Neural cell (in vitro differentiated cells): Measurements from ENCODE around the gene ADAMTSL2. TPM values are rescaled to one million over a fixed set of nuclear protein-coding genes. Genes with fewer than 3 reads are reported as not detected.

Experiments used
- H2AFZ ChIP-seq: fragments of 200-600, 300-800 bp; sonication (generic), shearing (Covaris generic); 2 replicates; pipeline ENCODE4 v1.6.0; 2014; ENCODE audit warnings: low read depth, mild to moderate bottlenecking, antibody characterized with exemption, low read length, moderate library complexity
- H3F3A ChIP-seq: fragments of 200-600 bp; shearing (Covaris generic); 2 replicates; pipeline ENCODE4 v1.6.1; 2016; ENCODE audit warnings: mild to moderate bottlenecking, moderate library complexity, mixed read lengths, antibody characterized with exemption, low read length; ENCODE audit not compliant: insufficient read depth, poor library complexity, severe bottlenecking
- H3K27ac ChIP-seq: fragments of 200-600, 300-800 bp; sonication (generic), shearing (Covaris generic); 2 replicates; pipeline ENCODE4 v1.5.1; 2014; ENCODE audit warnings: mild to moderate bottlenecking, low read length, moderate library complexity
- H3K27me3 ChIP-seq: fragments of 300-800, 200-600 bp; sonication (generic), shearing (Covaris generic); 2 replicates; pipeline ENCODE4 v1.6.0; 2014; ENCODE audit warnings: mild to moderate bottlenecking, low read depth, low read length, moderate library complexity; ENCODE audit not compliant: insufficient read depth
- H3K36me3 ChIP-seq: fragments of 300-800, 200-600 bp; sonication (generic), shearing (Covaris generic); 2 replicates; pipeline ENCODE4 v1.5.1; 2014; ENCODE audit warnings: mild to moderate bottlenecking, antibody characterized with exemption, low read length, moderate library complexity; ENCODE audit not compliant: insufficient read depth
- H3K4me2 ChIP-seq: fragments of 300-800, 200-600 bp; sonication (generic), shearing (Covaris generic); 2 replicates; pipeline ENCODE4 v1.6.0; 2014; ENCODE audit warnings: mild to moderate bottlenecking, low read length
- H3K4me3 ChIP-seq: fragments of 300-800, 200-600 bp; sonication (generic), shearing (Covaris generic); 2 replicates; pipeline ENCODE4 v1.5.1; 2014; ENCODE audit warnings: mild to moderate bottlenecking, low read length, moderate library complexity
- H3K79me2 ChIP-seq: fragments of 200-600 bp; shearing (Covaris generic); replicated peaks from 2 replicates; pipeline ENCODE4 v1.6.0; 2014; ENCODE audit warnings: mild to moderate bottlenecking, low read length, moderate library complexity; ENCODE audit not compliant: insufficient read depth
- H3K9ac ChIP-seq: fragments of 300-800, 200-600 bp; sonication (generic), shearing (Covaris generic); 2 replicates; pipeline ENCODE4 v1.6.1; 2016; ENCODE audit warnings: mild to moderate bottlenecking, low read length, mixed read lengths
- H3K9me2 ChIP-seq: fragments of 200-600 bp; shearing (Covaris generic); 2 replicates; pipeline ENCODE4 v1.6.1; 2016; ENCODE audit warnings: mild to moderate bottlenecking, low read length, mixed read lengths; ENCODE audit not compliant: insufficient read depth
- H3K9me3 ChIP-seq: fragments of 200-600, 300-800 bp; sonication (generic), shearing (Covaris generic); 2 replicates; pipeline ENCODE4 v1.6.1; 2016; ENCODE audit warnings: mild to moderate bottlenecking, mixed run types, low read length, moderate library complexity, mixed read lengths
- H4K20me1 ChIP-seq: fragments of 200-600 bp; shearing (Covaris generic); 2 replicates; pipeline ENCODE4 v1.6.1; 2016; ENCODE audit warnings: mild to moderate bottlenecking, mixed run types; ENCODE audit not compliant: insufficient read depth
- CTCF ChIP-seq: fragments of 450-650 bp; IDR thresholded peaks from 2 replicates; pipeline ENCODE4 v1.5.1; 2014; ENCODE audit warnings: antibody characterized with exemption, mild to moderate bottlenecking, moderate library complexity; ENCODE audit not compliant: poor library complexity, severe bottlenecking
- EP300 ChIP-seq: fragments of 450-650 bp; conservative IDR thresholded peaks from 2 replicates; pipeline ENCODE4 v1.6.1; 2014; ENCODE audit warnings: antibody characterized with exemption, mild to moderate bottlenecking, moderate library complexity; ENCODE audit not compliant: poor library complexity, severe bottlenecking
- EZH2 ChIP-seq: fragments of 200-600, 300-800 bp; shearing (Covaris generic), sonication (generic); IDR thresholded peaks from 2 replicates; pipeline ENCODE4 v1.6.1; 2014; ENCODE audit warnings: antibody characterized with exemption, low read length, borderline replicate concordance, mild to moderate bottlenecking; ENCODE audit not compliant: insufficient read depth, poor library complexity, severe bottlenecking
- MXI1 ChIP-seq: fragments of 450-650 bp; conservative IDR thresholded peaks from 2 replicates; pipeline ENCODE4 v1.6.1; 2014; ENCODE audit warnings: antibody characterized with exemption, mild to moderate bottlenecking; ENCODE audit not compliant: poor library complexity, severe bottlenecking
- POLR2AphosphoS5 ChIP-seq: IDR thresholded peaks from 2 replicates; pipeline ENCODE4 v1.6.1; 2012
- RAD21 ChIP-seq: fragments of 450-650 bp; conservative IDR thresholded peaks from 2 replicates; pipeline ENCODE4 v1.6.1; 2014; ENCODE audit warnings: antibody characterized with exemption, mild to moderate bottlenecking, moderate library complexity
- REST ChIP-seq: IDR thresholded peaks from 2 replicates; pipeline ENCODE4 v1.6.1; 2012; ENCODE audit warnings: borderline replicate concordance
- SMC3 ChIP-seq: fragments of 450-650 bp; conservative IDR thresholded peaks from 2 replicates; pipeline ENCODE4 v1.6.1; 2014; ENCODE audit warnings: antibody characterized with exemption, mild to moderate bottlenecking, moderate library complexity; ENCODE audit not compliant: poor library complexity
- TAF1 ChIP-seq: IDR thresholded peaks from 2 replicates; pipeline ENCODE4 v1.6.1; 2012; ENCODE audit warnings: low read depth
- polyA plus RNA-seq: library from polyadenylated mRNA; depleted of rRNA; stranded (reverse); fragments of >200 nt; gene quantifications from 2 replicates; pipeline ENCODE4 v1.2.3, GENCODE V29; 2014

The ADAMTSL2 gene
- polyA plus RNA-seq, 1 donor from 2014 or later: 0.85 TPM

- Histone ChIP-seq H4K20me1 (no peaks in the 10 kb centered on the region), H3K27me3 (no peaks in the 10 kb centered on the region), H3K4me3 (no peak overlapping the region), H3K79me2 (no peaks in the 10 kb centered on the region), H3K27ac (no peak overlapping the region), H3K9me2 (no peaks in the 10 kb centered on the region), H2AFZ (no peak overlapping the region), H3K36me3 (no peaks in the 10 kb centered on the region), H3K9me3 (no peaks in the 10 kb centered on the region), H3K9ac (no peak overlapping the region), H3F3A (no peaks in the 10 kb centered on the region), H3K4me2 (no peak overlapping the region)
- TF ChIP-seq EZH2 (no peak), RAD21 (no peak), MXI1 (no peak), POLR2AphosphoS5 (no peak), TAF1 (no peak), REST (no peak), CTCF (no peak), EP300 (no peak), SMC3 (no peak)
Observed at GRCh38 chr9:133583111-133583510, 48.6 kb downstream of the ADAMTSL2 start.

GRCh38 chr9:133583586-133583985 lies 49.1 kb downstream of the ADAMTSL2 start:
- H3K27me3 ChIP-seq: no peaks in the 10 kb centered on the region
- no peak for TF ChIP-seq REST
- no peak for TF ChIP-seq RAD21
- no peak for TF ChIP-seq TAF1
- TF ChIP-seq SMC3: no peak
- TF ChIP-seq POLR2AphosphoS5: no peak
- no peak for TF ChIP-seq CTCF
- no peak for TF ChIP-seq MXI1
- TF ChIP-seq EZH2: no peak
- no peak for TF ChIP-seq EP300
- no peaks in the 10 kb centered on the region for H3F3A ChIP-seq
- H3K27ac ChIP-seq: no peak overlapping the region
- no peak overlapping the region for H3K9ac ChIP-seq
- H2AFZ ChIP-seq: no peak overlapping the region
- H3K9me3 ChIP-seq: no peaks in the 10 kb centered on the region
- no peaks in the 10 kb centered on the region for H3K9me2 ChIP-seq
- no peaks in the 10 kb centered on the region for H3K79me2 ChIP-seq
- H3K4me3 ChIP-seq: no peak overlapping the region
- no peak overlapping the region for H3K4me2 ChIP-seq
- no peaks in the 10 kb centered on the region for H4K20me1 ChIP-seq
- no peaks in the 10 kb centered on the region for H3K36me3 ChIP-seq
